Breast epithelium (tissue), 3 donors: ENCODE results near the gene SLC28A2.

Experiments
- POLR2A ChIP-seq: fragments of 450-650 bp; IDR thresholded peaks from one replicate; pipeline ENCODE4 v1.6.1; 2016; ENCODE audit warnings: antibody characterized with exemption, mild to moderate bottlenecking, moderate library complexity
- TF ChIP-seq, protein P1 (sequence below), 3 donors: fragments of 450-650 bp; IDR thresholded peaks; one replicate each; pipeline ENCODE4 v1.5.1; 2016 to 2017; ENCODE audit warnings: antibody characterized with exemption in 3 of 3, mild to moderate bottlenecking in 3 of 3, moderate library complexity in 3 of 3

DNA sequence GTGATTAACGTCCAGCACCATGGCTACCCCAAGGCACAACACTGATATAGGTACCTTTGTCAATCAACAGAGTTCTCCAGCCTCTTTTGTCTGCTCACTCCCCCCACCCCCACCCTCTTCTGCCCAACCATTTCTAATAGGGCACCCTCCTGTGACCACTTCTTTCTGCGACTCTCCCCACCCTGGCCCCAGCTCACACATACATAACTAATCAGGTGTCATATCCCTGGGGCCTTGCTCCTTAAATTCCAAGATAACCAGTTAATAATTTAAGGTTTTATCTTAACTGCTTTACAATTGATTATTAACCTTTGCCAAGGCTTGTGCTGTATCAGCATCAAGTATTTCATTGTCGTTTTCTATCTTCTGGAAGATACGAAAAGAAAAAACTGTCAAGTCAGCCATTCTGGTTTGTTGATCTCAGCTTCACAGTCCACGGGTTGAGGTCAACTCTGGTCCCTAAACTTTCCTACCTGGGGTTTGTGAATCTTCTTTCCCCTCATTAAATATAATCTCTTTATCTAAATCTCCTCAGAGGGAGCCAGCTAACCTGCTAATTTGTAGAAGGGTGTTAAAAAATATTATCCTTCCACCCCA, 27.3 kb upstream of the SLC28A2 start:
- TF ChIP-seq, protein P1, sequence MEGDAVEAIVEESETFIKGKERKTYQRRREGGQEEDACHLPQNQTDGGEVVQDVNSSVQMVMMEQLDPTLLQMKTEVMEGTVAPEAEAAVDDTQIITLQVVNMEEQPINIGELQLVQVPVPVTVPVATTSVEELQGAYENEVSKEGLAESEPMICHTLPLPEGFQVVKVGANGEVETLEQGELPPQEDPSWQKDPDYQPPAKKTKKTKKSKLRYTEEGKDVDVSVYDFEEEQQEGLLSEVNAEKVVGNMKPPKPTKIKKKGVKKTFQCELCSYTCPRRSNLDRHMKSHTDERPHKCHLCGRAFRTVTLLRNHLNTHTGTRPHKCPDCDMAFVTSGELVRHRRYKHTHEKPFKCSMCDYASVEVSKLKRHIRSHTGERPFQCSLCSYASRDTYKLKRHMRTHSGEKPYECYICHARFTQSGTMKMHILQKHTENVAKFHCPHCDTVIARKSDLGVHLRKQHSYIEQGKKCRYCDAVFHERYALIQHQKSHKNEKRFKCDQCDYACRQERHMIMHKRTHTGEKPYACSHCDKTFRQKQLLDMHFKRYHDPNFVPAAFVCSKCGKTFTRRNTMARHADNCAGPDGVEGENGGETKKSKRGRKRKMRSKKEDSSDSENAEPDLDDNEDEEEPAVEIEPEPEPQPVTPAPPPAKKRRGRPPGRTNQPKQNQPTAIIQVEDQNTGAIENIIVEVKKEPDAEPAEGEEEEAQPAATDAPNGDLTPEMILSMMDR (IDR thresholded peaks at IDR 0.05) = no peak
- no peak for TF ChIP-seq POLR2A
